K562 (cell line): ENCODE results near the gene LGR6. TPM values are rescaled to one million over a fixed set of nuclear protein-coding genes. Genes with fewer than 3 reads are reported as not detected.
A peak's percentile ranks its signal among the peaks of the same experiment; 100 is the strongest.

Experiments
- ATF4 ChIP-seq: fragments of 450-650 bp; formaldehyde crosslinking; IDR thresholded peaks from 2 replicates; pipeline ENCODE4 v1.4.0; 2022; ENCODE audit warnings: mild to moderate bottlenecking, moderate library complexity
- BRF1 ChIP-seq: IDR thresholded peaks from 3 replicates; pipeline ENCODE4 v1.6.1; 2011; ENCODE audit warnings: borderline replicate concordance, mild to moderate bottlenecking; ENCODE audit not compliant: insufficient read length; ENCODE audit errors: extremely low read depth
- HCFC1 ChIP-seq: IDR thresholded peaks from 2 replicates; pipeline ENCODE4 v1.6.1; 2012; ENCODE audit warnings: low read depth, low read length, improper control_type of control experiment
- SIRT6 ChIP-seq: IDR thresholded peaks from one replicate; pipeline ENCODE4 v1.6.1; 2012; ENCODE audit warnings: low read depth, mild to moderate bottlenecking, control low read depth, inconsistent platforms, low read length, moderate library complexity
- TAF1 ChIP-seq: IDR thresholded peaks from 2 replicates; pipeline ENCODE4 v1.6.1; 2011; ENCODE audit warnings: mild to moderate bottlenecking, low read length, moderate library complexity; ENCODE audit not compliant: insufficient read depth, control insufficient read depth, severe bottlenecking; ENCODE audit errors: extremely low read depth
- TSHZ1 ChIP-seq: fragments of 250-450 bp; sonication (Bioruptor Pico); IDR thresholded peaks from 2 replicates; pipeline ENCODE4 v1.4.0; 2020; ENCODE audit warnings: mild to moderate bottlenecking, moderate library complexity
- ZNF263 ChIP-seq: sonication (generic); formaldehyde crosslinking; IDR thresholded peaks from 2 replicates; pipeline ENCODE4 v1.8.0; 2022; ENCODE audit warnings: mild to moderate bottlenecking, missing genetic modification reagents, borderline replicate concordance
- ZNF395 ChIP-seq: fragments of 200-800 bp; sonication (Bioruptor generic); IDR thresholded peaks from 2 replicates; pipeline ENCODE4 v1.6.1; 2017; ENCODE audit warnings: missing genetic modification characterization, missing compliant biosample characterization
- ZNF586 ChIP-seq: fragments of 450-650 bp; formaldehyde crosslinking; conservative IDR thresholded peaks from 2 replicates; pipeline ENCODE4 v1.4.0; 2020; ENCODE audit warnings: mild to moderate bottlenecking, moderate library complexity
- ZNF609 ChIP-seq: sonication (generic); formaldehyde crosslinking; IDR thresholded peaks from 2 replicates; pipeline ENCODE4 v1.8.1; 2023; ENCODE audit warnings: missing genetic modification reagents, mild to moderate bottlenecking, borderline replicate concordance
- polyA plus RNA-seq, 8 experiments: library from polyadenylated mRNA; depleted of rRNA in 4 of 8; stranded (reverse) in 5 of 8; unstranded in 3 of 8; fragments of >200 nt; fragmentation: Nextera tagmentation in 2 of 8; fragmentation: Illumina TruSeq in 1 of 8; extraction: Ambion mirVana in 2 of 8; extraction: Trizol in 1 of 8; gene quantifications; 2 replicates each; pipeline versions ENCODE4 v1.2.1 to v1.2.3, GENCODE V29; 2011 to 2014; ENCODE audit warnings: inconsistent platforms in 1 of 8, missing spikeins in 1 of 8
- total RNA-seq, 7 experiments: library from RNA; depleted of rRNA in 6 of 7; stranded (reverse); fragments of >200 nt in 6 of 7; fragmentation: Illumina TruSeq in 2 of 7; extraction: Trizol in 2 of 7; gene quantifications; 2 replicates each; pipeline versions ENCODE4 v1.2.1 to v1.2.3, GENCODE V29; 2011 to 2021; ENCODE audit warnings: low replicate concordance in 1 of 7
- TF ChIP-seq, protein P1 (sequence below): fragments of 200-800 bp; sonication (Bioruptor generic); IDR thresholded peaks from 2 replicates; pipeline ENCODE4 v1.6.1; 2017; ENCODE audit warnings: missing genetic modification characterization, missing compliant biosample characterization
- TF ChIP-seq, protein P2 (sequence below): fragments of 450-650 bp; formaldehyde crosslinking; IDR thresholded peaks from 2 replicates; pipeline ENCODE4 v1.4.0; 2020; ENCODE audit warnings: mild to moderate bottlenecking, moderate library complexity

LGR6 gene
- total and polyA plus RNA-seq, 9 of the 15 experiments (the other 6 are each of a cell fraction or from before 2014, with no cell fraction given): 0.01 to 0.54 (median 0.17) TPM; not detected in 1

GRCh38 chr1:202160377-202160940 lies 33.1 kb upstream of the LGR6 start, which contains the start of gene PTPN7 (continued):
- TF ChIP-seq ZNF609 (0 out of 2 replicates have a peak, but pooled peaks have one; percentile 23), ZNF263 (no peak), ZNF395 (no peak), TAF1 (peak; percentile 58), TSHZ1 (CRISPR knock-in tag) (peak; percentile 44; the same call in 1 of the 2 replicates), BRF1 (no peak), HCFC1 (no peak), SIRT6 (no peak), ZNF586 (CRISPR knock-in tag) (no peak), ATF4 (CRISPR knock-in tag) (0 out of 2 replicates have a peak, but pooled peaks have one; percentile 6)
- TF ChIP-seq, protein P1, sequence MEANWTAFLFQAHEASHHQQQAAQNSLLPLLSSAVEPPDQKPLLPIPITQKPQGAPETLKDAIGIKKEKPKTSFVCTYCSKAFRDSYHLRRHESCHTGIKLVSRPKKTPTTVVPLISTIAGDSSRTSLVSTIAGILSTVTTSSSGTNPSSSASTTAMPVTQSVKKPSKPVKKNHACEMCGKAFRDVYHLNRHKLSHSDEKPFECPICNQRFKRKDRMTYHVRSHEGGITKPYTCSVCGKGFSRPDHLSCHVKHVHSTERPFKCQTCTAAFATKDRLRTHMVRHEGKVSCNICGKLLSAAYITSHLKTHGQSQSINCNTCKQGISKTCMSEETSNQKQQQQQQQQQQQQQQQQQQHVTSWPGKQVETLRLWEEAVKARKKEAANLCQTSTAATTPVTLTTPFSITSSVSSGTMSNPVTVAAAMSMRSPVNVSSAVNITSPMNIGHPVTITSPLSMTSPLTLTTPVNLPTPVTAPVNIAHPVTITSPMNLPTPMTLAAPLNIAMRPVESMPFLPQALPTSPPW (CRISPR knock-in tag): peak; percentile 47
- TF ChIP-seq, protein P2, sequence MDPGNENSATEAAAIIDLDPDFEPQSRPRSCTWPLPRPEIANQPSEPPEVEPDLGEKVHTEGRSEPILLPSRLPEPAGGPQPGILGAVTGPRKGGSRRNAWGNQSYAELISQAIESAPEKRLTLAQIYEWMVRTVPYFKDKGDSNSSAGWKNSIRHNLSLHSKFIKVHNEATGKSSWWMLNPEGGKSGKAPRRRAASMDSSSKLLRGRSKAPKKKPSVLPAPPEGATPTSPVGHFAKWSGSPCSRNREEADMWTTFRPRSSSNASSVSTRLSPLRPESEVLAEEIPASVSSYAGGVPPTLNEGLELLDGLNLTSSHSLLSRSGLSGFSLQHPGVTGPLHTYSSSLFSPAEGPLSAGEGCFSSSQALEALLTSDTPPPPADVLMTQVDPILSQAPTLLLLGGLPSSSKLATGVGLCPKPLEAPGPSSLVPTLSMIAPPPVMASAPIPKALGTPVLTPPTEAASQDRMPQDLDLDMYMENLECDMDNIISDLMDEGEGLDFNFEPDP (CRISPR knock-in tag): no peak
